ENCODE measurements around the gene OR52N5. TPM values are rescaled to one million over a fixed set of nuclear protein-coding genes. Genes with fewer than 3 reads are reported as not detected.

OR52N5 gene
- total RNA-seq (2014; rRNA removed; shearing (Covaris generic)): not detected in 2 replicates

DNA sequence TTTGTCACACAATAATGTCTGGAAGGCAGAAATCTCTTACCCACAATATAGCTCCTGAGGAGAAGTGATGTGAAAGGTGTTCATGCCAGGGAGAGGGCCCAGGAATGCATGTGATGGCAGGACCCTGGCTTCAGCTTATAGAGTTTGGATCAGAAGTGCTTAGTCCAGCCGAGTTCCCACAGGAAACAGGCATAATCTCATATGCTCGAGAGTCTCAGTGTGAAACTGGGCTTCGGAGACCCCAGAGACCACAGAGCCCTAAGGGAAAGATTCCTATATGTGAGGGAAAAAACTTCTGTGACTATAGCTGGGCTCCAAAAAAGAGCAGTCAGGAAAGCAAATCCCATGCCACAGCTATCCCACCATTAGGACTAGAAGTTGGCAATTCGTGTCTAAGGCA is at the start of gene OR52N5:
TSS of gene OR52N5 (minus strand) at position 101 of the 400 bp plus-strand sequence. CDS start 4,721 bp downstream, outside the sequence.

GRCh38 chr11:5808500-5809121 is 25.5 kb upstream of the OR52N5 start, which contains the start of gene OR52N2:
TSS of gene OR52N2 (plus strand) at chr11:5808924. CDS start at chr11:5820336, 11,412 bp downstream.

GRCh38 chr11:5791165-5791564 is 8.0 kb upstream of the OR52N5 start, which contains the start of gene OR52N1:
TSS of gene OR52N1 (minus strand) at chr11:5791265. CDS start at chr11:5788816, 2,449 bp downstream.

DNA sequence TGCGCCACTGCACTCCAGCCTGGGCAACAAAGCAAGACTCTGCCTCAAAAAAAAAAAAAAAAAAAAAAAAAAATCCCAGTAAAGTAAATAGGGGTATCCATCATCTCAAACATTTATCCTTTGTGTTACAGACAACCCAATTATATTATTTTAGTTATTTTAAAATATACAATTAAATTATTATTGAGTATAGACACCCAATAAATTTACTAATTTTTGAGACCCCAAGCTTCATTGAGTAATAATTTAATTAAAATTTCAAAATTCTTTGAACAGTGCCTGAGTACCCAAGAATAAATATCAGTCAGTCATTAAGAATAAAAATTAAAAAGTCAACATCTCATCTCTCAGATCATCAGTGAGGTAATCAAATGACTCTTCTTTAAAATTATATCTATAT is 29.2 kb downstream of the OR52N5 start, which contains the start of gene OR52N4:
TSS of gene OR52N4 (plus strand) at position 301 of the 400 bp plus-strand sequence. CDS start 498 bp downstream, outside the sequence.

GRCh38 chr11:5736396-5736795 is 46.8 kb downstream of the OR52N5 start, which contains the start of gene OR56B1:
TSS of gene OR56B1 (plus strand) at chr11:5736448. CDS start at chr11:5736517, 69 bp downstream.

Other genes starting within 250 kb of the OR52N5 start
- not detected in 2 replicates for gene OR52H1, start 234.8 kb downstream of the OR52N5 start, total RNA-seq (2014; rRNA removed; shearing (Covaris generic))
- gene OR52B6, start 202.5 kb downstream of the OR52N5 start, total RNA-seq (2014; rRNA removed; shearing (Covaris generic)): not detected in 2 replicates
- gene TRIM6, start 186.7 kb downstream of the OR52N5 start, total RNA-seq (2014; rRNA removed; shearing (Covaris generic)): 1.9 and 3.4 TPM in 2 replicates
- gene TRIM34, start 158.4 kb downstream of the OR52N5 start, total RNA-seq (2014; rRNA removed; shearing (Covaris generic)): 2.4 and 5.0 TPM in 2 replicates
- 9.8 and 11.9 TPM in 2 replicates for gene TRIM5, start 98.3 kb downstream of the OR52N5 start, total RNA-seq (2014; rRNA removed; shearing (Covaris generic))
- gene TRIM22, start 93.6 kb downstream of the OR52N5 start, total RNA-seq (2014; rRNA removed; shearing (Covaris generic)): 1.3 and 1.7 TPM in 2 replicates
- gene OR56B1, start 46.9 kb downstream of the OR52N5 start, total RNA-seq (2014; rRNA removed; shearing (Covaris generic)): not detected in 2 replicates
- gene OR52N4, start 29.1 kb downstream of the OR52N5 start, total RNA-seq (2014; rRNA removed; shearing (Covaris generic)): not detected in 2 replicates
- not detected in 2 replicates for gene OR52N1, start 7.9 kb upstream of the OR52N5 start, total RNA-seq (2014; rRNA removed; shearing (Covaris generic))
- gene OR52N2, start 25.6 kb upstream of the OR52N5 start, total RNA-seq (2014; rRNA removed; shearing (Covaris generic)): not detected in 2 replicates
- gene OR52E6, start 58.5 kb upstream of the OR52N5 start, total RNA-seq (2014; rRNA removed; shearing (Covaris generic)): not detected in 2 replicates
- gene OR52E8, start 74.3 kb upstream of the OR52N5 start, total RNA-seq (2014; rRNA removed; shearing (Covaris generic)): not detected in 2 replicates
- not detected in 2 replicates for gene OR52E4, start 97.3 kb upstream of the OR52N5 start, total RNA-seq (2014; rRNA removed; shearing (Covaris generic))
- gene OR52E5, start 109.9 kb upstream of the OR52N5 start, total RNA-seq (2014; rRNA removed; shearing (Covaris generic)): not detected in 2 replicates
- gene OR56A3, start 158.9 kb upstream of the OR52N5 start, total RNA-seq (2014; rRNA removed; shearing (Covaris generic)): not detected in 2 replicates
- gene OR56A5, start 185.1 kb upstream of the OR52N5 start, total RNA-seq (2014; rRNA removed; shearing (Covaris generic)): not detected in 2 replicates
- not detected in 2 replicates for gene OR52L1, start 203.6 kb upstream of the OR52N5 start, total RNA-seq (2014; rRNA removed; shearing (Covaris generic))
- not detected in 2 replicates for gene OR56A4, start 223.6 kb upstream of the OR52N5 start, total RNA-seq (2014; rRNA removed; shearing (Covaris generic))
- not detected in 2 replicates for gene OR56A1, start 247.4 kb upstream of the OR52N5 start, total RNA-seq (2014; rRNA removed; shearing (Covaris generic))